ENCODE results near the gene SPATA31E1.
A peak's percentile ranks its signal among the peaks of the same experiment; 100 is the strongest.
"Not testable (repeated sequence)": the region's sequence is repeated elsewhere in the genome, so short reads cannot be mapped to it uniquely, and the experiment has no call there.

The SPATA31E1 gene

GRCh38 chr9:87886210-87886932 is 3.7 kb downstream of the SPATA31E1 start:
- DNase-seq, result no peak

- no peak for DNase-seq
These were observed 4.3 kb downstream of the SPATA31E1 start for GRCh38 chr9:87886933-87887505.

DNA sequence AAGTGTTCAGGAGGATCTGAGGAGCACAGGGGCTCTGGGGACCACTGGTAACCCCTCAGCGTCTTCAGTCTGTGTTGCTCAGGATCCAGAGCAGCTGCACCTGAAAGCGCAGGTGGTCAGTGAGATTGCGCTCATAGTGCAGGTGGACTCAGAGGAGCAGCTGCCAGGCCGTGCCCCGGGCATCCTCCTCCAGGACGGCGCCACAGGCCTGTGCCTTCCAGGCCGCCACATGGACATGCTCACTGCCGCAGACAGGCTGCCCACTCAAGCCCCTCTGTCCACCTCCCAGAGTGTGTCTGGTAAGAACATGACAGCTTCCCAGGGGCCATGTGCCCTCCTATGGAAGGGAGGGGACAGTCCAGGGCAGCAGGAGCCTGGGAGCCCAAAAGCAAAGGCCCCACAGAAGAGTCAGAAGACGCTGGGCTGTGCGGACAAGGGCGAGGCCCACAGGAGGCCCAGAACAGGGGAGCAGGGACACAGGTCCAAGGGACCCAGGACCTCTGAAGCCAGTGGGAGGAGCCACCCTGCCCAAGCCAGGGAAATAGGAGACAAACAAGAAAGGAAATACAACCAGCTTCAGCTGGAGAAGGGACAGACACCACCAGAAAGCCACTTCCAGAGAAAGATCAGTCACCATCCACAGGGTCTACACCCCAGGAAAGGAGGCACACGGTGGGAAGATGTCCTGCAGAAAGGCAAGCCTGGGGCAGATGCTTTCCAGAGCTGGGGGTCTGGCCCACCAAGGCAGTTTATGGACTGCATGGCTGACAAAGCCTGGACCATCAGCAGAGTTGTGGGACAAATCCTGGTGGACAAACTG is 5.2 kb downstream of the SPATA31E1 start:
- DNase-seq, result no peak

DNA sequence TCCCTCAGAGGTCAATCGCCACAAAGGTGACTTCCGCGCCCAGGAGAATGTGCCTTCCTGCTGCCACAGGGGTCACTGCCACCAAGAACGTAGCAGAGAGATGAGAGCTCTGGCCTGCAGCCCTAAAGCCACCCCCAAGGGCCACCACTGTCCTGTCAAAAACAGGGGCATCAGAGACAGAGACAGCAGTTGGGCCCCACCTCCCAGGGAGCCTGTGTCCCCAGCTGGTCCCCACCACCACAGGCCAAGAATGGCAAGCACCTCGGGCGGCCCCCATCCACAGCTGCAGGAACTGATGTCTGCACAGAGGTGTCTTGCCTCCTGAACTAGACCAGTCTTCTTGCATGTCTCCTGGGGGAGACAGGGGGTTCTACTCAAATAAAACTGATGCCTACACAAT is 5.8 kb downstream of the SPATA31E1 start:
- no peak for DNase-seq

DNA sequence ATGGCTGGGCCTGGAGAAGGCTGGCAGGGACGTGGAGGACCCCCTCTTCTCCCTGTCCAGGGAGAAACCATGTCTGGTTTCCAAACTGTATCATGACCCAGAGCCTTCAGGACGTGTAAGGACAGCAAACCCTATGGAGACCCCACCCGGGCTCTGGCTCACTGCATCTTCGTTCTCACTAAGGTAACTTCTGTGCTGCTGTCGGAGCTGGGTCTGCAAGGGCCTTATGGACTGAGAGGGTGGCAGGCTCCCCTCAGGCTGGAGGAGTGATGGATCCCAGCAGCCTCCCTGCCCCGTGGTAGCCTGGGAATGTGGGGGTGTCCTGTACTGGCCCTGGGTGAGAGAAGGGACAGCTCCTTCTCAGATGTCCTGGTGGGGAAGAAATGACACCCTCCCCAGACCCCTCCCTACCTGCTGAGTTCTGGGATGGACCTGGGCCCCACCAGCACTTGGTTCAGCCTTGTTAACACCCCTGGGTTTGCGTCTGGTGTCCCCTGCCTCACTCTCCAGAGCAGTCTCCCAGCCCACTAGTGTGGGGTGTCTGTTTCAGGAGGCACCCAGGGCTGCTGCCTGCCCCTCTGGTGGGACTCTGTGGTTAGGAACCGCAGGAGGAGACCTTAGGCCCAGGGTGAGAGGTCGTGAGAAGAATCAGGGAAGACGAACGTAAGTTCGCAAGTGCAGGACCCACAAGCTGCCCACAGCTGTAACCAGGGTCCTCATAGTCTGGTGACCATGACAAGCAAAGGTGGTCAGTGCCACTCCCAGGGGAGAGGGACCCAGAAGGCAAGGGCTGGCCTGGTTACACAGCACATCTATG is 6.6 kb downstream of the SPATA31E1 start:
- DNase-seq, result no peak

DNA sequence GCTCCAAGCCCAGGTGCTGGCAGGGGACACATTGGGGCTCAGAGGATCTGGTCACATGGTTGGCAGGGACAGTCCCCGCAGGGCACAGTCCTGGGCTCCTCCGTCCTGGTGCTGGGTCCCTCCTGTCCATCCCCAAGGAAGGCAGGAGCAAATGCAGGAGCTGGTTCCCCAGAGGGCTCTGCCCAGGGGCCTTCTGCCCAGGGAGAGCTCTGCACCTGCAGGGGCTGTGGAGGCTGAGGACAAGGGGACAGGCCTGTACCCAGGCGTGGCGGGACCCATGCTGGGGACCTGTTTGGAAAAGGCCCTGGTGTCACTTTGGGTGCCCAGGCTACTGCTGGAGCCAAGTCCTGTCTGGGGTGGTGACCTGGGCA is 7.2 kb downstream of the SPATA31E1 start:
- no peak for DNase-seq

DNA sequence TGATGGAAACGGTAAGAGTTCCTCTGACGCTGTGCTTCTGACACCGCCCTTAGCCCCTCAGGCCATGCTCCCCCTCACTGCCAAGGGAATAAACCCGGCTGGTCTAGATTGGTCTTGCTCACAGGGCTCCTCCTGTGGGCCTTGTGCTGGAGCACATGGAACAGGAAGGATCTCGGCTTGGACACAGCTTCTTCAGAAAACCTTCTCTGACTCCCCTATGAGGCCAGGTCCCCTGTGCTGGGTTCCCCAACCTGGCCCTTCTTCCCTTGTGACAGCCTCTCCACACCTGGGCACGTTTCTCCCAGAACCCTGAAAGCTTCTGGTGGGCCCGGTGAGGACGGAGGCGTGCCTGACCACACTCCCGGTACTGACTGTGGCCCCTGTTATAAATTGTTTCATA is 8.2 kb downstream of the SPATA31E1 start:
- DNase-seq, result no peak

GRCh38 chr9:87891754-87892153 is 9.1 kb downstream of the SPATA31E1 start:
- DNase-seq, result no peak

DNA sequence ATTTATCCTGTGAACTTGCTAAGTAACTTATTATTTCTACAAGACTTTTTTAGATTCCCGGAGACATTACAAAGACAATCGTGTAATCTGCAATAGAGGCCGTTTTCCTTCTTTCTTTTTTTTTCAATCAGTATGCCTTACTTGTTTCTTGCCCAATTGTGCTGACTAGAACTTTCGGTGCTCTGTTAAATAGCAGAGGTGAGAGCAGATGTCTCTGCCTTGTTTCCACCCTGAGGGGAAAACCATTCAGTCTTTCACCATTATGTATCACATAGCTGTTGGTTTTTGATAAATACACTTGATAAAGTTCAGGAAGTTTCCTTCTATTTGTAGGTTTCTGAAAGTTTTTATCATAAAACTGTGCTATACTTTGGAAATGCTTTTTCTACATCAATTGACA is 10.3 kb downstream of the SPATA31E1 start:
- no peak for DNase-seq

DNA sequence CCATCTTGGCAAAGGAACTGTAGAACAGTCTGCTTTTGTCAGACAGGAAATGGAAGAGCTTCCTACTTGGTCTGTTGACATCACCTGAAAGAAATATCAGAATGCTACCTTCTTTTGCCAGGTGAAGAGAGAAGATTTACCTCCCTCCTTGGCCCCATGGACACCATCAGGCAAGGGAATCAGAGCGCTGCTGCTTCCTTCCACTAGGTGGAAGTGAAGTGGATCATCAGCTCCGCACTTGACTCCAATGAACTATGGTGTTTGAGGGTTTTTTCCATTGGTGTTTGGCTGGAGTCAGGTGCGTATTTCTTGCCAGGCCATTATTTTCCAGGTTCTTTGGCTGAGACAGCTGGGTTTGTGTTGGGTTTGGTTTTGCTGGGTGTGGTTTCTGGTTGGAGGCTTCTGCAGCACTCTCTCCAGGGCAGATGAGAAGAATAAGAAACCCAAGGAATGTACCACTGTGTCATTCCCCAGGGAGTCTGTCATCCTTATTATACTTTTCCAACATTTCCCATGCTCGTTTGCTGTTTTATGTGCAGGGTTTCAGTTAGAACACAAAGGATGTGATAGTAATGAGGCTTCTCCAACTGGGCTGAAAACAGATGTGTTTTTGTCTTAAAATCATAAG is 12.4 kb downstream of the SPATA31E1 start:
- no peak for DNase-seq

GRCh38 chr9:87896891-87897290 is 14.2 kb downstream of the SPATA31E1 start:
- no peak for DNase-seq

DNA sequence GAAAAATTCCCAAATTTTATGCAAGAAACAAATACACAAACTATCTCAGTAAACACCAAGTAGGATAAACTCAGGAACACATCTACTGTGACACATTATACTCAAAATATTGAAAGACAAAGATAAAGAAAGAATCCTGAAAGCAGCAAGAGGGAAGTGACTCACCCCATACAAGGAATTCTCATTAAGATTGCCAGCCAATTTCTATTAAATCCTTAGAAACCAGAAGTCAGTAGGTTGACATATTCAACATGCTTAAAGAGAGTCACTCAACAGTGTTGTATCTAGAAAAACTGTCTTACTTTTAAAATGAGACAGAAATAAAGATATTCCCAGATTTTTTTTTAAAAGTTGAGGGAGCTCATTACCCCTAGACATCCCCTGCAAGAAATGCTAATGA is 15.5 kb downstream of the SPATA31E1 start:
- DNase-seq, result no peak

- DNase-seq, result not testable (repeated sequence)
These were observed 19.7 kb downstream of the SPATA31E1 start for GRCh38 chr9:87902371-87902770.

DNA sequence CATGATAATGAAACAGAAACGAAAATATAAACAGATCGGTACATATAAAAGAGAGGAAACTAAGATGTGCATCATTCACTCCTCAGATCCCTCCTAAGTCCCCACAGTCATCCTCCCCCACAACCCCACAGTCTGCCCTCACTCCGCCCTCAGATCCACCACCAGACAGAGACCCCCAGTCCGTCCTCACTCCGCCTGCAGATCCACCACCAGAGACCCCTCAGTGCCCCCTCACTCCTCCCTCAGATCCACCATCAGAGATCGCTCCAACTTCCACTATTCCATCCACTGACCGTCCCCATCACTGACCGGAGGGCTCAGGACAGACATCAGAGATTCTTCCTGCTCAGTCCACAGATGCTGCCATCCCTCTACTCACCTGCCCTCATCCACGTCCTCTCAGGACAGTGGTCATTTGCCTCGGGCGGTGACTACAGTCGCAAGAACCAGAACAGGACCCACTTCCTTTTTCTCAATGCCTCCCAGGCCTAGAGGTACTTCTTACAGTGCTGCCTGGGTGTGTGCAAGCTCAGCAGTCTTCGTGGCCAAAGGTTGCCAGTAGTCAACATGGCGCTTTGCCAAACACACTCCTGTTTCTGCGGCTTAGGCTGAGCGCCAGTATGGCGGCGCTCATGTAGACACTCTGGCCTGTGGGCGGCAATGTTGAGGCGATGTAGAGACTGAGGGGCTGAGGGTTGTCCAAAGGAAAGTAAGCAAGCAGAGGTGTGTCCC is 26.8 kb downstream of the SPATA31E1 start:
- DNase-seq, result peak; percentile 40 to 66

DNA sequence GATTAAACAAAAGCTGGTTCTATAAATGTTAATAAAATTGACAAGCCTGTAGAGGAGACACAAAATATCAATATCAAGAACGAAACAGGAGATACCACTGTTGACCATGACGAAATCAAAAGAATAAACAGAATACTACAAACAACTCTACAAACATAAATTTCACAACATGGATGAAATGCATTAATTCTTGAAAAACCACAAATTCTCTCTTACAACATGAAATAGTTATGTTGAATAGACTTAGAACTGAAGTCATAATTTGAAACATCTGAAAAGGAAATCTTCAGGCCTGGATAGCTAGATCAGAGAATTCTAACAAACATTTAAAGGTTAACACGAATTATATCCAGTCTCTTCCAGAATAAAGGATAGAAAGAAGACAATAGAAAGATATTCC is 28.1 kb downstream of the SPATA31E1 start:
- DNase-seq, result no peak

GRCh38 chr9:87917662-87918061 is 35.0 kb downstream of the SPATA31E1 start, which contains the start of gene SPATA31C1:
Gene SPATA31C1, plus strand, starts transcription at chr9:87917962.
- DNase-seq, result not testable (repeated sequence)

- DNase-seq, result not testable (repeated sequence)
These were observed 36.3 kb downstream of the SPATA31E1 start for GRCh38 chr9:87919013-87919412.

- DNase-seq, result not testable (repeated sequence)
These were observed 38.9 kb downstream of the SPATA31E1 start for GRCh38 chr9:87921561-87921960.

DNA sequence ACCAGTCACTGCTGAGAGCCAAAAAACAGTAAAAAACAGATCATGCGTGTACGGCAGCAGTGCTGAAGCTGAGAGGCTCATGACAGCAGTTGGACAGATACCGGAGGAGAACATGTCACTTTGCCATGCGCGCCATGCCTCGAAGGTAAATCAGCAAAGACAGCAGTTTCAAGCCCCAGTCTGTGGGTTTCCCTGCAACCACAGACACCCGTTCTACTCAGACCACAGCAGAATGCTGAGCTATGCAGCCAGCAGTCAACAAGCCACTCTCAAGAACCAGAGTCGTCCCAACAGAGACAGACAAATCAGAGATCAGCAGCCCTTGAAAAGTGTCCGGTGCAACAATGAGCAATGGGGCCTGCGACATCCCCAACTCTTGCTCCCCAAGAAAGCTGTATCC is 40.3 kb downstream of the SPATA31E1 start:
- not testable (repeated sequence) for DNase-seq

- not testable (repeated sequence) for DNase-seq
These were observed 42.2 kb downstream of the SPATA31E1 start for GRCh38 chr9:87924851-87925250.

- DNase-seq, result not testable (repeated sequence)
These were observed 46.5 kb downstream of the SPATA31E1 start for GRCh38 chr9:87929152-87929551.

DNA sequence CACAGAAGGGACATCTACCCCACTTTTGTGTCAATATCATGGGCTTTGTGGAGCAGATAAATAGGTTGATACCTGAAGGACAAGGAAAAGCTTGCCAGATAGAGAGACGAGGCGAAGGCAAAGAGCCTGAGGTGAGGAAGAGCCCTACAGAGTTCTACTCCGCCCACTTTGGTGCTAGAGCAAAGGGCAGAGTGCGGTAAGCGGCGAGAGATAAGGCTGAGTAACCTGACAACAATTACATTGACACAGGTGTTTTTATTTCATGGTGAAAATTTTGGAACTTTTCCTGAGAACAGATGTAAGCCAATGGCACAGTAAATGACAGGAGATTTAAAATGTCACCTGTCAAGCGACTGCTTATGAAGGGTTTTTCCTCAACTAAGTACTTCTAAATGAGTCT is 51.8 kb downstream of the SPATA31E1 start:
- not testable (repeated sequence) for DNase-seq

Data from NCI-H2081 (cell line).